ENCODE measurements around the gene FGGY. TPM values are rescaled to one million over a fixed set of nuclear protein-coding genes. Genes with fewer than 3 reads are reported as not detected.

The FGGY gene
- polyA plus RNA-seq, 12 donors, result 8.5 to 16.8 (median 13.8) TPM; not detected in 1

DNA sequence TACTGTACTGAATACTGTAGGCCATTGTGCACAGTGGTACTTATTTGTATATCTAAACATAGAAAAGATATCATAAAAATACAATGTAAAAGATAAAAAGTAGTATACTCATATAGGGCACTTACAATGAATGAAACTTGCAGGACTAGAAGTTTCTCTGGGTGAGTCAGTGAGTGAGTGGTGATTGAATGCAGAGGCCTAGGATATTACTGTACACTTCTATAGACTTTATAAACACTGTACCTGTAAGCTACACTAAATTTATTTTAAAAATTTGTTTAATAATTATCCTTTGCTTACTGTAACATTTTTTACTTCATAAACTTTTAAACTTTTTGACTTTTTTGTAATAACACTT is 82.5 kb downstream of the FGGY start:
- no peak for DNase-seq

DNA sequence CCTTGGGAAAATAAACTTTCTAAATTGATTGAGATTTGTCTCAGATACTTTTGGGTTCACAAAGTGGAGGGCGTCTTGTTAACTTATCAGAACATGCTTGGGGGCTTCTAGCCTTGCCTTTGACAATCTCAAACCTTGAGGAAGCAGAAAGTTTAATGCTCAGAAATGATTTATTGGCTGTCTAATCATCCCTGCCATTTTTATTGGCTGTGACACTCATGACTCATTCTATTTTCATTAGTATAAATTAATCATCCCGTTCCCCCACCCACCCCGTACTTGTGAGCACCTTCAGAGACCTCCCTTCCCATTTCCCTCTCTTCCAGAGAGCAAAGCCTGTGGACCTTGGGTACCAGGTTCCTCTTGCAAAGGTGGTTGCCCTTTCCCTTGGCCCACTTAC is 87.1 kb downstream of the FGGY start:
- DNase-seq, result no peak

DNA sequence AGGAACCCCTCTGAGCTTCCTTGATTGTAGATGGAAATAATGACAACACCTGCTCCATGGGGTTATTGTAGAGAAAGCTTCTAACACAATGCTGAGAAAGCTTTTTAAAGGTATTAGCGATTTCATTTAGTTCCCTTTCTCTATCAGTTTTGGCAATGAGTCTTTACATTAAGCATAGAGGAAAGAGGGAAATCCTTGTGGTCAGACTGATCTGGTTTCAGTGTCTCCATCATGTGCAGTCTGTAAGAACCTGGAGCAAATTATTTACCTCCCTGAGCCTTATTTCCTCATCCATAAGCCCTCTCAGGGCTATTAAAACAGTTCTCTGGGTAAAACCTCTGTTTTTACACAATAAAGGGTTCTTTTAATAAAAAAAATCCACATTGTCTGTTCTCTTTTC is 87.5 kb downstream of the FGGY start:
- no peak for DNase-seq

DNA sequence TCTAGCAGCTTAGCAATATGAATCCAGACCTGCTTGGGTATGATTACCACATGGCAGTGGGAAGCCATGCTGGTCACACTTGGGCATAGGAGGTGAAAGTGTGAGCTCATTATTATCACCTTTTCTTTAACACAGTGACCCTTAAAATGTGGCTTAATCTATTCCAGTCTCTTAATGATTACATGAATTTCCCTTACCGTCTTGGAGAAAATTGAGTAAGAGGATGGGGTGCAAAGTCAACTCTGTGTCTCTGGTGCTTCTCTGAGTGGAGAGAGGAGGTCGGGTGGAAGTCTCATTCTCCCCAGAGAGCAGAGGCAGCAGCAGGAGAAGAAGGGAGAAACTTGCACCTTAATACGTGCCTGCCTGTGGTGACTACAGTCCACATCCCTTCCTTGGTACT is 91.3 kb downstream of the FGGY start:
- no peak for DNase-seq

DNA sequence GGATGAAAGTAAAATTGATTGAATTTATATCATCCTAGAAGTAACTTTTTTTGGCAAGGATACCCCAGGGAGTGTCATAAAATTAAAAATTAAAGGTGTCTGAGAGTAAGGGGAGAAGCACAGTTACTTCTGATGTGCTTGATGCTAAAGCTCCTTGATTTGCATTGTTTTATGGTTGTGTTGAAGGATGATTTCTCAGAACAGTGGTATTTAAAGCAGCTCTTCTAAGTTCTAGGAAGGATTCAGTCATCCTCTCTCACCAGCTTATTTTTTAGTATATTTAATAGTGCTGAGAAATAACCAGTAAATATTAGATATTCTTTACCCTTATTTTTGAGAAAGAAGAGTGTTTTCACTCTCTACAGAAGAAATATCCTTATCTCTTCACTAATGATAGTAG is 93.0 kb downstream of the FGGY start:
- DNase-seq, result no peak

DNA sequence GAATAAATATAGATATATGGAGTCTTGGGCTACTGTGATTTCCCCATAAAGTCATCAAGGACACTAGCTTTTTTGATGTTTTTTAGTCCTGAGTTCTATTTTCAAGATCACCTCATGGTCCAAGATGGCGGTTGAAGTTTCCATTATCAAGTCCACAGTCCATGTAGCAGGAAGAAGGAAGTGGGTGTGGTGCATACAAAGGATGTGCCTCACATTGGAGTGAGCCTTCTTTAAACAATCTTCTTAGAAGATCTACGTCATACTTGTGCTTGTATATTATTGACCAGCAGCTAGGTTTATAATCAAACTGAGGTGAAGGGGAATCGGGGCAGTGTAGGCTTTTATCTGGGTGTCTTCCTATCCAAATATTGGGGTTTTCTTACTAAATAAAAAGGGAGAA is 93.4 kb downstream of the FGGY start:
- no peak for DNase-seq

DNA sequence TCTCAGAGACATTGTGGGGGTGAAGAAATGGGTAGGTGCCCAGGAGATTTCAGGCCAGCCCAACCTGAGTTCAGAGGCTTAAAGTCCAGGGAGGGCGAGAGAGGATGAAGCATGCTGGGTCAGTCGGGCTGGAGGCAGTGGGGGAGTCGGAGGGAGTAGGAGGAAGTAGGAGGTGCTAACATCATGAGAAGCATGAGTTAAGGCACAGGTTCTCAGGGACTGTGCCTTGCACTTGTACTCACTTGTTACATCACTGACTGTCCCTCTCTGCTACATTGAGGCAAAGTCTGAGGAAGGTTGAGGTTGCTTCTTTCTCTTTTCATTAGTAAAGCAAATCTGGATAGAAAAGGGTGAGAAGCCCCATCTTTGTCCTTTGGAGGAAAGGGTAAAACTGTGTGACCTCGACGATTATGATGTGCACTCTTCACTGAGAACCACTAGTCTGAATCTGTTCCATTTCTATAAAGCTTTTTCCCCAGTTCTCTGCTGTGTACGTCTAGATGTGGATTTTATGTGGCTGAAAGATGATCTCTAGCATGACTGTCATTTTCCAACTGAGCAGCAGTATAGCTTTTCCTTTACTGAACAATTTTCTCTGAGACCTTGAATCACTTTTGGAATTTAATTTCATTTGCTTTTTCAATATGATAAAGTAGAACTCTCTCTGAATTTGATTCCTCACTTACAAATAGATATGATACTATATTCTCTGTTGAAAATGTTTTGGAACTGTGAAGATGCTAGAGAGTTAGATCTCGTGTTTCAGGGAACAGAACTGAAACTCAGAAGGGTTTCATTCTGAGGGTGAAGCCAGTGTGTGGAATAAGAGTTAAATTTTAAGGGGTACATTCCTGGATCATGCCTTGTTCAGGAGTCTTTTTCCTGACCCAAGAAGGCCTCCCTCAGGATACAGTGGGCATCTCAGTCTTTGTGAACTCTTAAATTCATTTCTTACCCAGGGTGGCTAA is 94.6 kb downstream of the FGGY start:
- DNase-seq, result peak; percentile 48

DNA sequence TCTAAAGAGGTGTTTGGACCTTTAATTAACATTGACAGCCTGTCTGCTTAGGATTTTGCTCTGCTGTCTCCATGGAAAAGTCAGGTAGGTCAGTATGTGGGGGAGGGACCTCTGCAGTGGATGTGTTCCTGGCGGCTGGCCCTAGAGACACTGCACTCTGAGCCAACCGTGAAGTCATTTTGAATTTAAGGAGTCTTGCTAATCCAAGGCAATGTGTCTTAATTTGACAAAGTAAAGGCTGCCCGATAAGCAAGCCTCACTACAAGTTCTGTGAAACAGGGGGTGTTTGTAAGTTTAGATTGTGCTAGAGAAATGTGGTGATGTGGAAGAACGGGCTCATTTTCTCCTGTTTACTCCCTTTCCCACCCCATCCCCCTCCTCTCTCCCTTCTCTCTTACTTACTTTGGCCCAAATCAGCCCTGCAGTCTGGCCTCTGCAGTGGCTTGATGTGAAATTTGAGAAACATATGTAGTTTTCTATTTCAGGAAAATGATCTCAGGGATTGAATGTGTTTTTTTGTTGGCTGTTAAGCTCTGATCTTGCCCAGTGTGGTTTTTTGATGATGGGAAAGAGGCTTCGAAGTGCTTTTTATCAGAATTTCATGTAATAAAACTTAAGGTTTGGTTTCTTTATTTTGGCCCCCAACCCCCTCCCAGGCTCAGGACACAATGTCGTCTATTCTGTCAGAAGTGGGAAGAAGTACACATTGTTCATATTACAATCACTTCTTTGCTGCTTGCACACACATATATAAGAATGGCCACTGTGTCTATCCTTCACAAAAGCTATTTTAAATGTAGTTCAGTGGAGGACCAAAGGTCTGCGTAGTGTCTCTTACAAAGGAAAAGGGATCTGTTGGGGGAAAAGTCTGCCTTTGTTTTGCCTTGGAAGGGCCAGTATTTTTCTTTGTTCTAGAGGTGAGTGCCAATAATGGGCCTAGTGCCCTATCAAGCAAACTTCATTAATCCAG is 96.6 kb downstream of the FGGY start:
- peak; percentile 90 for DNase-seq

DNA sequence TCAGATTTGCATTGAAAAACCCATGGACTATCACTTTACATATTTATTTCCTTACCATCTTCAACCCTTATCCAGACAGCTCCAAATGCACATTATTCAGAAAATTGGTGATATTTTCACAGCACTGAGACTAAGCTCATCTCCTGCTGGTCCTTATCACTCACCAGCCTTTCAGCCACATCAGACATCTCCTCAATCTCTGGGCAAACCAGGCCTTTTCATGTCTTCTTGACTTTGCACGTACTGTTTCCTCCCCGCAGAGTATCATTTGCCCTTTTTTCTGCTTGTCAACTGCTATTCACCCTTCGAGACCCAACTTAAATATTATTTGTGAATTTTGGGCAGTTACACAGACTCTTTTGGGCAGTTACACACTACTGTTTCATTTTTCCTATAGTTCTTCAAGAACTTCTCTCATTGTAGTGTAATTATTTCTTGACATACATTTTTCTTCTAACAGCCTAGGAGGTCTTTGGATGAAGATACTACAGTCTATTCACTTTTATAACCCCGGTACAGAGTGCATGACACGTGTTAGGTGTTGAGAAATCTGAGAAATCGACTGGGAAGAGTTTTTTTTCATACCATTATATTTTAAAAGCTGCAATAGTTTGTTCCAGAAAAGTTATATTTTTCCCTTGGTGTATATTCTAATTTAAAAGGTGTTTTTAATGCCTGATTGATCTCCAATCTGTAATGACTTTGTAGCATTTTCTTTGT is 98.0 kb downstream of the FGGY start:
- no peak for DNase-seq

DNA sequence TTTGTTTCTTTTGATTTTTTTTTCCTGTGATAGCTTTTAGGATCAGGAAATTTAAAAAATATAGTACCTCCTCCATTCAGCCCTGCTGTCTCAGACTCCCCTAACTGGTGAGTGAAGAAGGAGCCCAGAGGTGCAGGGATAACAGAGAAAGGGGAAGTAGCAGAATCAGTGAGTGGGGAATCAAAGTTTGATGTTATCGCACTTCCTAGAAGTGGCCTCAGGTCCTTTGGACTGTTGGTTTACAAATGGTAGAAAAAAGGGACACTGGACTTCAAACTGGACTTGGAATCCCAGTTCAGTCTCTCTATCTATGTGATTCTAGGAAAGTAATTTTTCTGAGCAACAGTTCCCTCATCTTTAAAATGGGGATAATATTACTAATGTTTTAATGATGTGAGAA is 99.5 kb downstream of the FGGY start:
- DNase-seq, result no peak

DNA sequence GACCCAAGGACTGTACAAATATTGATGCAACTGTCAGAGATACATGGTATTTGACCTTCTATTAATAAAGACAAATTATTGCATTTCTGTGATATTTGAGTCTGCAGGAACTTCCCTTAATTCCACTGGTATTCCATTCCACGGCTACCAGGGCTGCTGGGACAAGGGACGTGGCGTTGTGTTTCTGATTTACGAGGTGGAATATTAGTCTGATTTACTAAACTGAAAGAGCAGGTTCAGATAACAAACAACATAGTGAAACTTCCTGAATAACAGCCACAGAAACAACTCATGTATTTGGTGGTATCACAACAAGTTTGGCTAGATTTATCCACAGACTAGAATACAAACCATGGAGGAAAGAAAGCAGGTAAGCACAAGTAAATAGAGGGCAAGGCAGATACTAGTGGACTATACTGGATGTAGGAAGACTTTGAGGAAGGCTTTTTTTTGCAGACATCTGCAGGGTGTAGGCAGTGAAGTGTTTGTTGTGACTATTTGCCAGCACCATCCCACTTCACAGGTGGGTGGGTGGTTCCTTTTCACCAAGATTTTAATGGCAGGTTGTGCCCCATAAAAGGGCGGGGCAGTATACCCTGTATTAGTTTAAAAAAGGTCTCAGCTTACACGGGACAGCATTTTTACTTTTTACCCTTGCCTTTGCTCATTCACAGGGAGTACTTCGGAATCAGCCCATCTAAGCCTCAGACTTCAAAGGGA is 100.4 kb downstream of the FGGY start:
- DNase-seq, result no peak

DNA sequence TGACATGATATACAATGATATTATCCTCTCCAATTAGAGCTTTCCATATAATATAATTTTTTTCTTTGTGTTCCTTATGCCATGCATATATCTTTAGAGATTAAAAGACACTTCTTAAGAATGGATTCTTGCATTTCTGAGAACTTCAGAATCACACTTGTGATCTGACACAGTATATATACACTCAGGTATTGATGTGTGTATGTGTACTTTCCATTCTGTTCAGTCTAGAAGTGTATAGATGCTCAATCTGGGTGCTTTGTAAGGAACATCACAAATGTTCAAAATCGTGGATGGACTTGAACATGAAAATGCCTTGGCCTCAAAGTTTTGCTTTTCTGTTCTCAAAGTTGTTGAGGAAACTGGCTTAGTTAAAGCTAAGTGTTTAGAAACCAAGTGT is 102.7 kb downstream of the FGGY start:
- DNase-seq, result no peak

DNA sequence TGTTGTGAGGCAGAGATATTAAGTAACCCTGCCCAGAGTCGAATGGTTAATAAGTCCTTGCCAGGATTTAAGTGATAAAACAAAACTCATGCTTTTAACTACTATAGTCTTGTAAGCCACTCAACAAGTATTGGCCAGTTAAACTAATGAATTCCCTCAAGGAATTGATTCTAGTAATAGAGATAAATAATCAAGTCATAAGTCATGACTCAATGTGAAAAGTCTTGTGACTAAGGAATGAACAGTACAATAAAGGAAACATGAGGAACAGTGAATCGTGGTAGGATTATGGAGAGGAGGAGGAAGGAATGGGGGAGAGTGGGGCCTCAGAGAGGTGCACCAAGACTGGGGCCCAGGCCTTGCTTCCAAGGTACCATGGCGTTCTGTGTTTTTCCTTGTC is 104.7 kb downstream of the FGGY start:
- no peak for DNase-seq

DNA sequence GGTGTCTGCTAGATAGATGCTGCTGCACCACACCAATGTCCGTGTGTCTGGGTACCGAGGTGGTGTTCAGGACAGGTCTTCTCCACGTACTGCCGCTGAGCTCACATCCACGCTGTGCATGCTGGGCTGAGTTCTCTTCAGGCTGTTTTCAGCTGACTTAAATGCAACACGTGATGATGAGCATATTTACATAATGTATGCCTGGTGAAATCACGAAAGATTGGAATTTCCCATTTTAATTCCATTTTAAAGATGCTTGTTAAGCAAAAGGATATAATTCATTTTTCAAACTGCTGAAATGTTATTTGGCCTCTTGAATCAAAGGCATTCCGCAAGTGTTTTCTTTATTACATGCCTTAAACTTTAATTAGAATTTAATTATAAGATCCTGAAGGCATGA is 107.9 kb downstream of the FGGY start:
- DNase-seq, result no peak

DNA sequence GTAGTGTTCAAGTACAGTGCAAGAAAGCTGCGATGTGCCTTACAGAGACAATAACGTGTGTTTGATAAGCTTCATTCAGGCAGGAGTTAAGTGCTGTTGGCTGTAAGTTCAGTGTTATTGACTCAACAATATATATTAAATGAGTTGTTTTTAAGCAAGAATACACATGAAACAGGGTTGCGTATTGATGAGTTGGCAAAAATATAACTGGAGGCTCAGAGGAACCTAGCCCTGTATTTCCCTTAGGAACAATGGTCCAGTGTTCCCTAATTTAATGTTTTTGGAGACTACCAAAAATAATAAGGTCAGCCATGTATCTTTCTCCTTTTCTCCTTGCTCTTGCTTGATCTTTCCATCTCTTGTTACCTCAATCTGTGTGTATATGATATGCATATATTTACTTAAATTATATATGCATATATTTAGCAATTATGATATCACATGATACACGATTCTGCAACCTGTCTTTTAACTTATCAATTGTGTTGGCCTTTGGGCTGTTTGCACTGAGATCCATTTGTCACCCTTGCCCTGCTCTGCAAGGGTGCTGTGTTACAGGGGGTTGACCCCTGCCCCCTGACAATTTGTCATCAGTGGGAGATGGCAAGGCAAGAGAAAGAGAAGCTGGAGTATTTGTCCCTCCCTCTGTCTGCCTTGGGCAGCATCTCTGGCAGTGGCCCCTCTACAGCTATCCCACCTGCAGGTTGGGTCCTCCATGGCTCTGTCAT is 109.7 kb downstream of the FGGY start:
- no peak for DNase-seq

DNA sequence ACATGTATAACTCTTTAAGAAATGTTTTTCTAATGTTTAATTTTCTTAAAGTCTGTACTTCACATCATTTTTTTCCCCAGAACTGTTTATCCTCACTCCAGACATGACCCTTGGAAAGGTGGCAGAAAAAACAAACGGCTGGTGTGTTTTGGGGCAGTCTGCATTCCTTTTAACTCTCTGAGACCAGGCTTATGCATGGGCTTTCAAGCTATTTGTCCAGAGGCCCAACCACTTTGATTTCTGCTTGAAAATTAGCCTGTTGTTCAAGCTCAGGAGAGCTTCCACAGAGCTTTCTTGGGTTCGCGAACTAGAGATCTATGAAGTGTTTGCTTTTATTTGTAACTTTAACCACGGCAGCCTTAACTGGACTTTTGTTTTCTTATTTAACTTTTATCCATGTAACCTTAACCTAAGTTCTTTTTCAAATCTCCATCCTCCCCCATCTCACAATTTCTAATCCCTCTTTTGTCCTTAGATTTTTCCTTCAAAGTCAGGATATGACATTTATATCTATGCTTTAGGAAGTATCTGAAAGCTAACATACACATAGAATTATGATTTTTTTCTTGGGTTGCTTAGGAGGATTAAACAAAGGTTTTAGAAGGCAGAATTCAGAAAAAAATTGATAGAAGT is 111.8 kb downstream of the FGGY start:
- DNase-seq, result no peak

DNA sequence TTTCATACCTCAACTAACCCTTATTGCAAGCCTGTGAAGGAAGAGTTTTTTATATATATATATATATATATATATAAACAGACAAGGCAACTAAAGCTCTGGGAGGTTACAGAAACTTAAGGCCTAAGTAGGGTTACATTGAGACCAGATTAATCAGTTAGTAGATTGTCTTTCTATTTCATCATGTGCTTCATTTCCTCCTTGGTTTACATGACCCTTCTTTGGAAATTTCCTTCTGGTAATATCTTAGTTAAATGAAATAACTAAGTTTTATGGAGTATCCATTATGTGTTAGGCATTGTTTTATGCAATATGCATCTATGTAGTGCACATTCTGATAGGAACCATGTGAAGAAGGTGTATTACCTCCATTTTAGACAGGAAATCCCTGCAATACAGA is 112.7 kb downstream of the FGGY start:
- DNase-seq, result no peak

DNA sequence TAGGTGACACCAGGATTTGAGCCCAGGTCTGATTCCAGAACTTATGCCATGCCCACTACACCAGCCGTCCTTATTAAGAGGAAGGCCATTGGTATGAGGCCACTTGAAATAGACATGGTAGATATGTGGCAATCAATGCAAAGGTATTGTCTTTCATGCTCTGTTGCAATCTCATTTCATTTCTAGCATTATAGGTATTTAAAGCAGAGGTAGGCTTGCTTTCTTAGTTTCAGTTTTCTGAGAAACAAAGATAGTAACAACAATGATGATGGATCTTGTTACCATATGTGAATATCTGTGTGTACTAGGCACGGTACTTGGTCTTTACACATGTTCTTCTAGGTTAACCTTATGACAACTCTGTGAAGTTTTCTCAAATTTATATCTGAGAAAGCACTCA is 113.1 kb downstream of the FGGY start:
- DNase-seq, result no peak

DNA sequence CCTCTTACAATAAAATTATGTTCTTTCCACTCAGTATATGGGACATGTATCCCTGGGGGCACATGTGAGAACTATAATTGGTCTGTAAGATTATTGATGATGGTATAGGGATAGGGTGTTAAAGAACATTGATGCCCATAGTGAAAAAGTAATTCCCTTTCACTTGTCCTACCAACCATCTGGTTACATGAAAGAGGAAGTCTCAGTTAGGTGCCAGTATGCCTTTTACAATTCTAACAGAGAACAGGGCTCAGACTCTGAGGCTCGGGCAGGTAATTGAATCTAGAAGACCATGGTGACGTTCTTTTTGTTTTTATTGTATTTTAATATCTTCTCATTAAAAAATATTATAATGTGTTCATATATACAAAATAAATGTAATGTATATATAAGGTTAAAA is 113.6 kb downstream of the FGGY start:
- DNase-seq, result no peak

DNA sequence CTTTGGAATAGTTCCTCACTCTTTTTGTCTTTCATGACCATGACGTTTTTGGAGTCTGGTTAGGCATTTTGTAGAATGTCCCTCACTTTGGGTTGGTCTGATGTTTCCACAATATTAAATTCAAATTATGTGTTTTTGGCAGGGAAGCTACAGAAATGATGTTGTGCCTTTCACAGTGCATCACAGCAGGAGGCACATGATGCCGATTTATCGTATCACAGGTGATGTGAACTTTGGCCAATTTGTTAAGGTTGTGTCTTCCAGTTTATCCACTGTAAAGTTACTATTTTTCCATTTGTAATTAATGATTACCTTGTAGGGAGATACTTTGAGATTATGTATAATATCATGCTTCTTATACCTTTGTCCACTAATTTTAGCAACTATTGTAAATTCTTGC is 114.3 kb downstream of the FGGY start:
- no peak for DNase-seq
